Measurements from ENCODE around the gene PCDHGC5.
A peak's percentile ranks its signal among the peaks of the same experiment; 100 is the strongest.

PCDHGC5 gene

DNA sequence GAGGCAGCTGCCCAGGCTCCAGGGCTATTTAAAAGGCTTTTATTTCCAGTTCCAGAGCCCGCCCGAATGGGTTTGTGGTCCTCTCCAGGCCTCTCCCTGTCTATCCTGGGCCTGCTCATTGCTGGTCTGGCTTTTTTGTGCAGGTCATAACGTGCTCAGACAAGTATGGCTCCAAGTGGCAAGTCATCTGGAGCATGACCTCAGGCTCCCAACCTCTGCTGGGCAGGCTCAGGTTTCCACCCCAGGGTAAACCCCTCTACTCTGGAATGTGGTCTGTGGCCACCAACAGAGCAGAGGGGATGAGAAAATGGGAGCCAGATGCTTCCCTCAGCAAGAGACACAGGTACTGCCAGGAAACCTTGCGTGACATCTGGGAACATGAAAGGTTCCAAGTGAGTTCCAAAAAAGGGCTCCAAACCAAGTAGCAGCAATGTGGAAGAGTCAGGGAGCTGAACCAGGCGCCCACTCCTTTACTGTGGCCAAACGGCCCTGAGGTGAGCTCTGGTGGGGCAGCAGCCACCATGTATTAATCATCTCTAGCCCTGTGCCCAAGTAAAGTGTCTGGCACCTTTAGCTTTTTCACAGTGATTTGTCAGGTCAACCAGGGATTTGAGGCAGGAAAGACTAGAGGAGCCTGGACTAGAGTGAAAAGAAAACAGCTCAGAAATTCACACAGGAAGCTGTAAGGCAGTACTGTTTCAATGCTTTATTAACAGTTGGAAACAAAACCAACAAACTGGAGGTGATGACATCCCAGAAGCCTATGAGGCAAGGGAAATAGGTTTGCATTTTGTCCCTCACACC is 25.7 kb downstream of the PCDHGC5 start:
- H3K4me1 Mint-ChIP-seq: peaks cover 72% of the 10 kb centered on the region
- H3K27ac Mint-ChIP-seq: peak overlapping the region; percentile 30
- peaks cover 55% of the 10 kb centered on the region for H3K36me3 Mint-ChIP-seq
- no peaks in the 10 kb centered on the region for H3K27me3 Mint-ChIP-seq
- peak overlapping the region; percentile 8 for H3K4me3 Mint-ChIP-seq
- ATAC-seq: no peak
- H3K9me3 Mint-ChIP-seq: peaks cover 5% of the 10 kb centered on the region

DNA sequence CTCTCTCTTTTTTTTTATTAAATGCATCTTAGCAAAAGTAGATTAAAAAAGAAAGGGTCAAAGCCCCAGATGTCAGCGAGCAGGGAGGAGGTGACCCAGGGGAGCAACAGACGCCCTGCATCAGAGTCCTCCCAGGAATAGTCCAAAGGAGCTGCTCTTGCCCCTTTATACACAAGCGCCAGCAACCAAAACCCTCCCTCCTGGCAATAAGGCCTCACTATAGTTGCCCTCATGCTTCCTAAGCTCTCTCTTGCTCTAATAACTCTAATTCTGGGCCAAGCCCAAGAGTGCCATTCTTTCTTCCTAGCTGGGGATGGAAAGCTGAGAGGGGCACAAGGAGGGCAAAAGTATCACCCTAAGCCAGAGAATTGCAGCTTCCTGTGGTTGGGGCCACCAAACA is 26.3 kb downstream of the PCDHGC5 start:
- Mint-ChIP-seq H3K4me1 (peaks cover 66% of the 10 kb centered on the region), H3K36me3 (peaks cover 62% of the 10 kb centered on the region), H3K4me3 (no peak overlapping the region), H3K27ac (no peak overlapping the region), H3K9me3 (peaks cover 5% of the 10 kb centered on the region), H3K27me3 (no peaks in the 10 kb centered on the region)
- no peak for ATAC-seq

DNA sequence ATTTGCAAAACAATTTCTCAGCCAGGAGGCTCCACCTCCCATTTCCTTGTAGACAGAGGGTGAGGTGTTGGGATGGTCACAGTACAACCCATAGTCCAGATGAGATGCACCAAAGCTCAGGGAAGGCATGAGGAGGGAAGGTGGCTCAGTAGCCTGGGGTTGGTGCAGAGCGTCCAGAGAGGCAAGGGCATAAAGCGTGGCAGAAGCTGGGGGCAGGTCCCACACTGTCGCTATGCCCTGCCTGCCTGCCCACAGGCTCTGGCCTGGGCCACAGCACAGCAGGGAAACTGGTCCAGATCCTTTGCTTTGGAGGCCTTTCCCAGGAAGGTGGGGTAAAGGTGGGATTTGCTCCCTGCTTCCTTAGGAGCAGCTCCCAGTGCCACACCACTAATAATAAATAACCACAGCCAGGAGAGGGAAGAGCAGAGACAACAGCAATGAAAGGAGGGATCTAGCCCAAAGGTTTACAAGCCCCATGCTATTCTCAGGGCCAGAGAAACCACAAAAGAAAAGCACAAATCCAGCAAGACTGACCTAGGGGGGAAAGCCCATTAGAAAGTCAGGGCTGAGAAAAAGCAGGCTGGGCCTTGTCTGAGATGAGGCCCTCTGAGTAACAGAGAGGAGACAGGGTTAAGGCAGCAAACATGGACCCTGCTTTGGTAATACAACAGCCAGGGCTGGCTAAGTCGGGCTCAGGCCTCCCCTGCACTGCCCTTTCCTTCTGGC is 27.2 kb downstream of the PCDHGC5 start:
- H3K27me3 Mint-ChIP-seq: no peaks in the 10 kb centered on the region
- H3K27ac Mint-ChIP-seq: peak overlapping the region; percentile 41
- ATAC-seq: no peak
- H3K9me3 Mint-ChIP-seq: peaks cover 5% of the 10 kb centered on the region
- H3K36me3 Mint-ChIP-seq: peaks cover 68% of the 10 kb centered on the region
- H3K4me1 Mint-ChIP-seq: peaks cover 57% of the 10 kb centered on the region
- no peak overlapping the region for H3K4me3 Mint-ChIP-seq

DNA sequence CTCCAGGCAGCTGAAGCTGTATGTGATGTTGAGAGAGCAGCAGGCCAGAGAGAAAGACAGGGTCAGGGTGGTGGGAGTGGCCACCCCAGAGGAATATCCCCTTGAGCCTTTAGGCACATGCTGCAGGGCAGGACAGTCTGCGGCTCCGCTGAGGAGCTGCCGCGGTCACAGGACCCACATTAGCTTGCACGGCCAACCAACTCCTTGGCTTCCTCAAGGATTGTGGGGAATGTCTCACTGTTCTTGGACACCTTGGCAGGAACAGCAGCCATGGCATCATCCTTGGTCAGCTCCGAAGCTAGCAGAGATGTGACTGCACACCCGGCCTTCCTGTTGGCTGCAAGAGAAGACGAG is 27.8 kb downstream of the PCDHGC5 start:
- H3K36me3 Mint-ChIP-seq: peaks cover 73% of the 10 kb centered on the region
- peak overlapping the region; percentile 41 for H3K27ac Mint-ChIP-seq
- H3K9me3 Mint-ChIP-seq: peaks cover under 1% of the 10 kb centered on the region
- H3K4me1 Mint-ChIP-seq: peaks cover 51% of the 10 kb centered on the region
- no peak for ATAC-seq
- no peaks in the 10 kb centered on the region for H3K27me3 Mint-ChIP-seq
- H3K4me3 Mint-ChIP-seq: no peak overlapping the region

DNA sequence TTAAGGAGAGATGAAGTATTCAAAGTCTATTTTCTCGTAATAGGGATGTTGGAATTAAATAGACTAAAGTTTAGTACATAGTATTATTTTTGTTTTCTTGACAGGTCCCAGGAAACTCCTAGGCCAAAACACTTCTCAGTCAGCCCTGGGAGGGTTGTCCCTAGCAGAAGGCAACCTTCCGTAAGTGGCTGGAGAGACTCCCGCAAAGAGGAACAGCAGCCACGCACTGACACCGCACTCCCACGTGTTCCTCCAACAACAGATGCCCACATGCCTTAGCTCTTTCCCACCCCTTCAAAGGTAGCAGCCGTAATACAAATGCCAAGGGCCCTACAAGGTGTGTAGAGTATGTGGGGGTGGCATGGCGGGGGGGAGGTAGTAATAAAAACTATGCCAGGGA is 28.4 kb downstream of the PCDHGC5 start:
- Mint-ChIP-seq H3K27me3 (no peaks in the 10 kb centered on the region), H3K4me3 (no peak overlapping the region), H3K27ac (no peak overlapping the region), H3K9me3 (no peaks in the 10 kb centered on the region), H3K36me3 (peaks cover 80% of the 10 kb centered on the region), H3K4me1 (peaks cover 49% of the 10 kb centered on the region)
- ATAC-seq: no peak

DNA sequence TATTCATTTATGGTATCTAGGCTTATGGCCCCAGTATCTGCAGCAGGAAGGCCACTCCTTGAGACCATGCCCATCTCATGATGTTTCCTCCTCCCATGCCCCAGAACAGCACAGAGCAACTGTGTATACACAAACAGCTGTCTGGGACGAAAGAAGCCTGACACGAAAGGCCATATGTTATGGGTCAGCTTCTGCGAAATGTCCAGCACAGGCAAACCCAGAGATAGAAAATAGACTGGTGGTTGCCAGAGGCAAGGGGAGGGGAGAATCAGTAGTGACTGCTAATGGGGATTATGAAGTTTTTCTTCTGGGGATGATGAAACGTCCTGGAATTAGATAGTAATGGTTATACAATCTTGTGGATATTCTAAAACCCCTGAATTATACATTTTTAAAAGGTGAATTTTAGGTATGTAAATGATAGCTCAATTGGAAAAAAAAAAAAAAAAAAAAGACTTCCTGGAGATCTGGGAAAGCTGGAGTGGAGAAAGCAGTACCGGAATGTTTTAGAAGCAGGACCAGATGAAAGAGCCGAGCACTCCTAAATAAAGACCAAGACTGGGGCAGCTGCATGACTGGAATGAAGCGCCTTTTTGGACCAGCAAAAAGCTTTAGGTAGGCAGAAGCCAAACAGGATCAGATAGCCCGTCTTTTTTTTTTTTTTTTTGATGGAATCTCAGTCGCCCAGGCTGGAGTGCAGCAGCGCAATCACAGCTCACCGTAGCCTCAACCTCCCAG is 29.2 kb downstream of the PCDHGC5 start:
- Mint-ChIP-seq H3K36me3 (peaks cover 83% of the 10 kb centered on the region), H3K27ac (no peak overlapping the region), H3K9me3 (no peaks in the 10 kb centered on the region), H3K4me1 (peaks cover 45% of the 10 kb centered on the region), H3K4me3 (no peak overlapping the region), H3K27me3 (no peaks in the 10 kb centered on the region)
- ATAC-seq: no peak

DNA sequence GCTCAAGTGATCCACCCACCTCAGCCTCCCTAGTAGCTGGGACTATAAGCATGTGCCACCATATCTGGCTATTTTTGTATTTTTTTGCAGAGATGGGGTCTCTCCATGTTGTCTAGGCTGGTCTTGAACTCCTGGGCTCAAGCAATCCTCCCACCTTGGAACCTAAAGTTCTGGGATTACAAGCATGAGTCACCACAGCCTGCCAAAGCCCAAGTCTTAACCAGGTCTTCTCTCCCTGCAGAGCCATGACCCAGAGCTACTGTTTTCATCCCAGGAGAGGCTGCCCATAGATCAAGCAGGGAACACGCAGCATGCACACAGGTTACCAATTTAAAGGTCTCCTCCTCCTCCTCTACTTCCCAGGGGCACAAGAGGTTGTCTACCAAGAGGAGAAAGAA is 29.7 kb downstream of the PCDHGC5 start:
- Mint-ChIP-seq H3K27me3 (no peaks in the 10 kb centered on the region), H3K4me1 (peaks cover 40% of the 10 kb centered on the region), H3K27ac (no peak overlapping the region), H3K9me3 (no peaks in the 10 kb centered on the region), H3K4me3 (no peak overlapping the region), H3K36me3 (peaks cover 86% of the 10 kb centered on the region)
- ATAC-seq: no peak

DNA sequence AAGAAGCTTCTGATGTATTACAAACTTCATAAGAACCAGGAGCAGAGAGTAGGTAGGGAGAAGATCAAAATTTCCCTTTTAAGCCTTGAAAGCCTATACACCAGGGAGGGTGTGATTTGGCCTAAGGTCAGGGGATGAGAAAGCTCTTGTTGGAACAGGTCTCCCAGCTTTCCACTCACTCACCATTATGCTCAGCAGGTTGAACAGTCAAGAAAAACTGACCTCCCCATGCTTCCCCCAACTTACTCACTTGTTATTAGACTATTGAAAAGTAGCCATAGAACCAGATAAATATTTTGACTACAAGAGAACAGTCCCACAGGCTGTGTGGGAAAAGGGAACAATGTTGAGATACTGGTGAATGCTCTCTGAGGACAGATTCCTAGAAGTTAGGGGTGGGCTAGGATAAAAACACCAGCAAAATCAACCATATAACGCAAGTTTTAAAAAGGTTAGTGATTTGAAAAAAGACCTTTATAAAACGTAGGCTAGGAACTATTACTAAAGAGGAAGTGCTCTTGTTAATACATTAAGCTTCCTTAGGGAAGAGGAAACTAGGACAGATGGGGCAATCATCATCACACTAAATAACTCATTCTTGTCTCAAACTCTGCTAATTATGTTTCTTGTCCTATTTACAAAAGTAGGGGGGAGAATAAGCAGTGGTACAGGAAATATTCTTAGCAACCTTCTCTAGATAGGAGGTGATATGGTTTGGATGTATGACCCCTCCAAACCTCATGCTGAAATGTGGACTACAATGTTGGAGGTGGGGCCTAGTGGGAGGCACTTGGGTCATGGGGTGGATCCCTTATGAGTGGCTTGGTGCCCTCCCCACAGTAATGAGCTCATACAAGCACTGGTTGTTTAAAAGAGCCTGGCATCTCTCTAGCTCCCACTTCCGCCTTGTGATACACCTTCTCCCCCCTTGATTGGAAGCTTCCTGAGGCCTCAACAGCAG is 31.0 kb downstream of the PCDHGC5 start:
- Mint-ChIP-seq H3K9me3 (no peaks in the 10 kb centered on the region), H3K4me3 (no peak overlapping the region), H3K4me1 (peaks cover 34% of the 10 kb centered on the region), H3K27me3 (no peaks in the 10 kb centered on the region), H3K27ac (no peak overlapping the region), H3K36me3 (peaks cover 85% of the 10 kb centered on the region)
- no peak for ATAC-seq

DNA sequence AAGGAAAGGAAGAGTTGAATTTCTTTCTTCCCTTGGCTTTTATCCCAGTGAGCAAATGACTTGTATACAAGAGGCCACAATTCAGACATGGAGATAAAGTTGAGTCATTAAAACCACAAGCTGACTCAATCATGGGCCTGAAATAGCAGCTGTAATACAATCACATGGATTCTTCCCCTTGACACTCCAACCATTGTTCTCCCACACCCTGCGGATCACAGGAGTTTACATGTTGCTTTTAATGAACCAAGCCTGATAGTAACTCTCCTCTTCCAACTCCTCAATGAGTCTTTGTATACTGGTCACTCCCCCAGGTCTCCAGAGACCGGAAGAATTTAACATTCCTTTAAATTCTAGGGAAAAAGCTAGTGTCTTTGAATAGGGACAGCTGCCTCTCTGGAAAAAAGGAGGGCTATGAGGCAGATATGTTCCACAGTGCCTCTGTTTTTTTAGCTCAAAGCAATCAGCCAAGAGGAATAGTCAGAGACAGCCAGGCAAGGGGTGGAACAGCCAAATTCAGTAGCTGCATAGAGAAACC is 32.4 kb downstream of the PCDHGC5 start:
- Mint-ChIP-seq H3K36me3 (peaks cover 87% of the 10 kb centered on the region), H3K4me1 (peaks cover 34% of the 10 kb centered on the region), H3K4me3 (no peak overlapping the region), H3K27ac (no peak overlapping the region), H3K27me3 (no peaks in the 10 kb centered on the region), H3K9me3 (no peaks in the 10 kb centered on the region)
- ATAC-seq: no peak

DNA sequence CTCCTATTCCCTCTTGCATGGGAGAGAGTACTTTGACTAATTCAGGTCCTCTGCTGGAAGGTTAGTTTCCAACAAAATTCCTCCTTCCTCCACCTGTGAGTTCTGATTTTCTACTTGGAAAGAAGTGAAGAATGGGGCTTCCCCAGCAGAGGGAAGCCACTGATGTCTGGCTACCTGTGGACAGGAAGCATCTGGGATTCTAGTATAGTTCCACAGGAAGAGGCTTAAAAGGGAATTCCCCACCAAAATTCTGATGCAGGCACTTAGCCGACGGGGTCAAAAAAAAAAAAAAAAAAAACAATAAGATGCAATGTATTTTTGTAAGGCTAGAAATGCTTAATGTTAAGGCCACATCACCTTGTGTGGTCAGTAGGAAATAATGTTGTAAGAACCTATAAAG is 33.4 kb downstream of the PCDHGC5 start:
- Mint-ChIP-seq H3K4me1 (peaks cover 28% of the 10 kb centered on the region), H3K9me3 (no peaks in the 10 kb centered on the region), H3K27ac (no peak overlapping the region), H3K27me3 (no peaks in the 10 kb centered on the region), H3K36me3 (peaks cover 85% of the 10 kb centered on the region), H3K4me3 (no peak overlapping the region)
- ATAC-seq: no peak

DNA sequence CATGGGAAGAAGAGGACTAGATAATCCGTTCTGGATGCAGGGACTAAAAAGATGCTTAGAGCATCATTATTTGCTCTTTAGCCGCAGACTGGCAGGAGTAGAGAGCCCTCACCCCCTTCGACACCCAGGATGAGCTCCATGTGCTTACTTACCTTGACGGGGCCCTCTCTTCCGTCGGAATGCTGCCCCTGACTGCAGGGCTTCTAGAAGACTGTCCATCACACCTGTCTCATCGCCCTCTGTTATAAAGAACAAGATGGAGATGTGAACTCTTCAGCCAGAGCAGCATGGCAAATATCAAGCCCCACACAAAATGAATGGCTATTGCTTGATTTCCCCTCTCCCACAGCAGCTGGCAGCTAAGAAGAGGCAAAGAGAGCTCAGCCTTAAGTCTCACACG is 35.1 kb downstream of the PCDHGC5 start:
- H3K27me3 Mint-ChIP-seq: no peaks in the 10 kb centered on the region
- H3K36me3 Mint-ChIP-seq: peaks cover 85% of the 10 kb centered on the region
- no peak overlapping the region for H3K27ac Mint-ChIP-seq
- H3K9me3 Mint-ChIP-seq: no peaks in the 10 kb centered on the region
- peaks cover 28% of the 10 kb centered on the region for H3K4me1 Mint-ChIP-seq
- no peak for ATAC-seq
- H3K4me3 Mint-ChIP-seq: no peak overlapping the region

DNA sequence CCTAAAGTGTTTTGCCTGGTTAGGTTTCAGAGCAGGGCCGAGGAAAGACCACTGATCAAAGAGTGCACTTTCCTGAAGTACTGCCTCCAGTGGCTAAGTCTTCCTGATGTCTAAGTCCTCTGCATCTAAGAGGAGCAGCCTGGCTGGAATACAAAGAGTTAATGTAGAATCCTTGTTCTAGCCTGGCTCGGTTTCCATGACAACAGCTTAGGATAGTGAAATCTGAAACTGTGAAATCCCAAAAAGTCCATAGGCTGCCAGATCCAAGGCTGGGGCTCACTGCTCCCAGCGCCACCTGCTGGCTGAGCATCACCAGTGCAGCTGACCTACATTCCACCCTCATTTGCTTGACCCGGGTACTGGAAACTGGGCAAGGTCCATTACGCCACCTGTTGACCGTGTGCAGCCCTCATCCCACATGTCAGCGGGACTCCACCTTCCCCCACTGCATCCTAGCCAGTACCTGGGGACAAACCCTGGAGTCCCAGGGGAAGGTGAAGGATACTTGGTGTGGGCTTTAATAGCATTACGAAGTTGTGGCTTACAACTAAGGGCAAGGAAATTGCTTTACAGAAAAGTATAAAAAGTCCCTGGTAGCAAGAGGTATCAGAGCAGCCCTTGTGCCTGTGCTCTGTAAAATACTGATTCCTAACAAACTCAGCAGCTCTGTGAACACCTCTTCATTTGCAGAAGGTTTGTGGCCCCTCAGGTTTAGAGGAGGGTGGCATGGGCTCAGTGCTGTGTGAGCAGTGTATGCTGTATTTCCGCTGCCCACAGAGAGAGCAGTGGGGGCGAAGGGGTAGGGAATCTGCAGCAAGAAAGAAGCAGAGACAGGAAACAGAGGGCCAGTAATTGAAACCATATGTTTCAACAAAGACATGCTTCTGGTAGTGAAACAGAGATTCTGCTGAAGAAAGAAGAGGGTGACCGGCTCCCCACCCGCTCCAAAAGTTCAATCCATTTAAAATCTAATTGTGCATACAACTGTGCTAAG is 36.0 kb downstream of the PCDHGC5 start:
- Mint-ChIP-seq H3K27me3 (no peaks in the 10 kb centered on the region), H3K9me3 (no peaks in the 10 kb centered on the region), H3K36me3 (peaks cover 78% of the 10 kb centered on the region), H3K4me3 (no peak overlapping the region), H3K27ac (peak overlapping the region; percentile 60), H3K4me1 (peaks cover 28% of the 10 kb centered on the region)
- peak; percentile 87 for ATAC-seq

DNA sequence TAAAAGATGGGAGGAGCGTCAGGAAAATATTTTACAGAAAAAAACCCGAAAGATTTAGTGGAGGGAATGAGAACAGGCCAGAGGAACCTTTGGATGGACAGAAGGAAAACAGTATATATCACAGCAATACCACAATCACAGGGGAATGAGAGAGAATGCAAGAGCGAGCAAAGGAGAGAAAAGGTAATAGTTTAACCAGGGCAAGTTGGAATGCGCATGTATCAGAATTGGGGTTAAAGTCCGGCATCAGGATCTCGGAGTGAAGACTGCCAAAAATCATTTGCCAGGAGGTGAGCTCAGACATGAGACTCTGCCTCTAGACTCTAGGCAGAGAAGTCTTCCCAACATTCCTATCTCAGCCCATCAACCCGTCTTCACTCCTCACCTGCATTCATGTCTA is 36.8 kb downstream of the PCDHGC5 start:
- Mint-ChIP-seq H3K36me3 (peaks cover 71% of the 10 kb centered on the region), H3K27me3 (no peaks in the 10 kb centered on the region), H3K4me3 (no peak overlapping the region), H3K4me1 (peaks cover 28% of the 10 kb centered on the region), H3K27ac (peak overlapping the region; percentile 60), H3K9me3 (no peaks in the 10 kb centered on the region)
- no peak for ATAC-seq
